Measurements from ENCODE around the gene C1orf94.
"Not testable (repeated sequence)": the region's sequence is repeated elsewhere in the genome, so short reads cannot be mapped to it uniquely, and the experiment has no call there.

The C1orf94 gene

GRCh38 chr1:34164771-34165391, 11.8 kb upstream of the C1orf94 start, which contains the start of gene CSMD2:
Gene CSMD2, minus strand, starts transcription at chr1:34165230. Its CDS starts 133 bp downstream, at chr1:34165097.
- no peak for DNase-seq (ENCODE audit: low read depth, low spot score)

DNA sequence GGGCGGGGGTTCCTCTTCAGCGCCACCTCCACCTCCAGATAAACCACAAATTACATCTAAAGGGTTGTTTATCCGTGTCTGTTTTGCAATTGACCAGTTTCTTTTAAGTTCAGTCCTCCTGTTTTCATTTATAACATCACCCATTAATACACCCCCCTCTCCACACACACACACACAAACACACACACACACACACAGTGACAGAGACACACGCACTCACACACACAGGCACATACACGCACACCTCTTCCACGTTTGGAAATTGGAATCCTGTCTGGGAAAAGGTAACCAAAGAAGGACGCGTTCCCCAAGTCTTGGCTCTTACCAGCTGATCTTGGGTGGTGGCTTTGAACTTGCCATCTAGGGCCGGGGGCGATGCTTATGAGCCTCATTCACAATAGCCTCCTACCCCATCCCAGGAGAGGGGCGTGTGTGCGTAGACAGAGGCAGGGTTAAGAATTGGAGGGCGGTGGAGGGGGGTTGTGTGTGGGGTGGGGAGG, 11.2 kb upstream of the C1orf94 start:
- DNase-seq (ENCODE audit: low read depth, low spot score): no peak

- DNase-seq (ENCODE audit: low read depth, low spot score): no peak
Measured at GRCh38 chr1:34166191-34166624, 10.5 kb upstream of the C1orf94 start.

- no peak for DNase-seq (ENCODE audit: low read depth, low spot score)
Measured at GRCh38 chr1:34166625-34167361, 9.9 kb upstream of the C1orf94 start.

- DNase-seq (ENCODE audit: low read depth, low spot score): no peak
Measured at GRCh38 chr1:34167389-34167788, 9.3 kb upstream of the C1orf94 start.

GRCh38 chr1:34175744-34176143, 963 bp upstream of the C1orf94 start:
- DNase-seq (ENCODE audit: low read depth, low spot score): no peak

GRCh38 chr1:34178072-34178471, 1.4 kb downstream of the C1orf94 start:
- DNase-seq (ENCODE audit: low read depth, low spot score): no peak

DNA sequence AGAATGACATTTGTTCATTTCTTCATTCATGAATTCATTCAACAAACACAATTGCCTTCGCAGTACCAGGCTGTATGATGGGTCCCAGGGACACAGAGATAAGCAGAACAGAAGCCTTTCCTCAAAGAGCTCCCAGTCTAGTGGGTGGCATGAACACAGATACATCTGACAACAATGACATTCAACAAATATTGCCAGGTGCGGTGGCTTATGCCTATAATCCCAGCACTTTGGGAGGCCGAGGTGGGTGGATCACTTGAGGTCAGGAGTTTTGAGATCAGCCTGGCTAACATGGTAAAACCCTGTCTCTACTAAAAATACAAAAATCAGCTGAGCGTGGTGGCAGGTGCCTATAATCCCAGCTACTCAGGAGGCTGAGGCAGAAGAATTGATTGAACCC, 6.7 kb downstream of the C1orf94 start:
- DNase-seq (ENCODE audit: low read depth, low spot score): not testable (repeated sequence)

- DNase-seq (ENCODE audit: low read depth, low spot score): no peak
Measured at GRCh38 chr1:34186741-34187494, 10.2 kb downstream of the C1orf94 start.

GRCh38 chr1:34188418-34188817, 11.7 kb downstream of the C1orf94 start:
- DNase-seq (ENCODE audit: low read depth, low spot score): no peak

- DNase-seq (ENCODE audit: low read depth, low spot score): no peak
Measured at GRCh38 chr1:34188985-34189384, 12.3 kb downstream of the C1orf94 start.

- DNase-seq (ENCODE audit: low read depth, low spot score): no peak
Measured at GRCh38 chr1:34190692-34191091, 14.0 kb downstream of the C1orf94 start.

DNA sequence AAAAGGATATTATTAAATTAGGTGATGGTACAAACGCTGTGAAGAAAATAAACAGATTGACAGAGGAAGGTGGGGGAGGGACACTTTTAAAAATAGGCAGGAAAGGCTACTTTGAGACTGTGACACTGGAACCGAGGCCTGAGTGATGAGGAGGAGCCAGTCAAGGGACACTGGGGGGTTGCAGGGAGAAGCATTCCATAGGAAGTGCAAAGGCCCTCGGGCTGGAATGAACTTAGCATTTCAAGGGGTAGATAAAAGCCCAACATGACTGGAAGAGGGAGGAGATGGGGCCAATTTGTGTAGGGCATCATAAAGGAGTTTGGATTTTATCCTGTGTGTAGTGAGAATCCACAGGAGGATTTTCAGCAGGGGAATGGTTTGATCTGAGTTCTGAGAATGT, 15.9 kb downstream of the C1orf94 start:
- no peak for DNase-seq (ENCODE audit: low read depth, low spot score)

DNA sequence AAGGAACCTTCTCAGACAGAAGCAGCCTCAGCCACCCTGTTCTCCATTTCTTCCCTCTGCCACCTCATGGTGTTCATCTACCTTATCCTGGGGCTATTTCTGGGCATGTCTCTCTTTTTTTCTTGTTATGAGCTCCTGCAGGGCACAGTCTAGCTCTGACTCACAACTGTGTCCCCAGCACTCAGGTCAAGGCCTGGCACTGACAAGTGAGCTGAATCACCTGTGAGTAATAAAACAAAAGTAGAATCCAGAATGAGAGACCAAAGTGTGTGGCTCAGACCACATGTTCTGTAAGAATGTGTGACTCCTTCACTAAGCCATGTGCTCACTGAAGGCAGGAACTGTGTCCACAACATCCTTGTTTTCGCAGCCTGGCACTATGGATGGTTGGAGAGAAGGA, 23.2 kb downstream of the C1orf94 start:
- no peak for DNase-seq (ENCODE audit: low read depth, low spot score)

- DNase-seq (ENCODE audit: low read depth, low spot score): no peak
Measured at GRCh38 chr1:34212673-34213072, 36.0 kb downstream of the C1orf94 start.

GRCh38 chr1:34213956-34214355, 37.2 kb downstream of the C1orf94 start:
- DNase-seq (ENCODE audit: low read depth, low spot score): no peak

DNA sequence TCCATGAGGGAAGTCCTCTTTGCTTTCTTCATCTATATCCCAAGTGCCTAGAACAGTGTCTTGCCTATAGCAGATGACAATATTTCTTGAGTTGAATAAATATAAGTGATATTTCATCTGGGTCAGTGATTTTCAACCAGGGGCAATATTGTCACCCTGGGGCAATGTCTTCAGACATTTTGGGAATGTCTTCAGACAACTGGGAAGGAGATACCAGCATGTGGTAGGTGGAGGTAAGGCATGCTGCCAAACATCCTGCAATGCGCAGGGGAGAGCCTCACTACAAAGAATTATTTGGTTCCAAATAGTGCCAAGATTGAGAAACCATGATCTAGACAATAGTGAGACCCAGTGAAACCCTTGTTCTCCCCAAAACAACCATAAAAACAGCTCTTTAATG, 54.7 kb downstream of the C1orf94 start:
- DNase-seq (ENCODE audit: low read depth, low spot score): no peak

- DNase-seq (ENCODE audit: low read depth, low spot score): no peak
Measured at GRCh38 chr1:34235594-34235993, 58.9 kb downstream of the C1orf94 start.

GRCh38 chr1:34236089-34236488, 59.4 kb downstream of the C1orf94 start:
- no peak for DNase-seq (ENCODE audit: low read depth, low spot score)

DNA sequence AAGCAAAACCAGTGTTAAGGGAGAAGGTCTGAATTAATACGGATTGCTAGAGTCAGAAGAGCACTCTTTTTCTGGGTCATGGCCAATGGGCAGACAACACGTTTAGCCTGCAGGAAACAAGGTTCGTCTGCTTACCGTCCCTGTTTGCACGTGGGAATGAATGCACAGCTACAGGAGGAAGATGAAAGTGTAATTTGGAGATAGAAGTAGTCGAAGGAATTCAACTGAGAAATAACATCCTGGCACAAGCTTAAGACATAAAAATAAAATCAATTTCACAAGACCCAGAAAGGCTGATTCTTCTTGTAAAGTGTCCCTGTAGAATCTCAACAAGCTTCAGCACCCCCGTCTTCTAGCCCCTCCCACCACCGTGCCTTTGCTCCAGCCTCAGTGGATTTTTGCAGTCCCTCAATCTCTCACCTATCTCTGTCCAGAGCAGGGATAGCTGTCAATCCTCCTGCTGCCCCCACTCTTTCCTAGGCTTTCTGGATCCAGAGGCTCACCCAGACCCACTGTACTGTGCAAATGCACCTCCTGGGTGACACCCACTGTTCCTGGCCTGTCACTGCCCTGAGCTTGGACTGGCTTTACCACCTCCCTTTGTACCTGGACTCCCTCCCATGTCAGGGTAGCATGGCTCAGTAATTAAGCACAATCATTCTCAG, 60.6 kb downstream of the C1orf94 start:
- DNase-seq (ENCODE audit: low read depth, low spot score): no peak

DNA sequence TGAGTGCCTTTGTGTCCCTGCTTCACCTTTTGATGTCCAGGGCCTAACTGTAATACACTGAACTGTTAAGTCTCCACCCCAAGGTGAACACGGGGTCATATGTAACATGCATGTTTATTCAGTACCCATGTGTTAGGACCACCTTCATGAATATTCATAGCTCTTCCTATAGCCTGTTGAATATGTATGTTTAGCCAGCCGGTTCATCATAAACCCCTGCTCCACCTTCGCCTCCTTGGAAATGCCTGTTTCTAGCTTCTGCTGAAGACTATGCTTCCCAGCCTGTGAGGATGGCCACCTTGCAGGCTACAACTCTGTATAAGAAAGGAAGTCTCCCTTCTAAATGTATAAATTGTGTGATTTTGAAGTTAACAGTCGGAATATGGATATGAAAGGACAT, 69.3 kb downstream of the C1orf94 start:
- no peak for DNase-seq (ENCODE audit: low read depth, low spot score)

- DNase-seq (ENCODE audit: low read depth, low spot score): no peak
Measured at GRCh38 chr1:34250342-34250741, 73.6 kb downstream of the C1orf94 start.
